GM12878 (cell line): ENCODE measurements around the gene LIN54. TPM values are rescaled to one million over a fixed set of nuclear protein-coding genes. Genes with fewer than 3 reads are reported as not detected.

Source experiments
- ATAC-seq: fragments of 200-7000 bp; cut with Tn5 transposase; 3 replicates; pipeline ENCODE4 v1.9.1; 2020; ENCODE audit warnings: mild to moderate bottlenecking, moderate library complexity
- BruUV-seq: library from RNA; stranded (reverse); fragments of 400-500 nt; replicated peaks from 2 replicates; lab custom pipeline; 2021; lab: Mats Ljungman, UMichigan
- CTCF ChIA-PET: fragments of 300-600 bp; sonication (Branson Sonifier 250); formaldehyde crosslinking; extraction: SDS; loops from one replicate; lab custom pipeline; 2021; ENCODE audit warnings: inconsistent platforms; lab: Yijun Ruan, JAX
- POLR2A ChIA-PET: fragments of 350-600 bp; formaldehyde crosslinking; extraction: SDS; loops from one replicate; lab custom pipeline; 2021; ENCODE audit warnings: inconsistent platforms; lab: Charles Lee
- RAD21 ChIA-PET: fragments of 300-600 bp; sonication (Branson Sonifier 250); formaldehyde crosslinking; loops from one replicate; lab custom pipeline; 2023; ENCODE audit warnings: antibody characterized with exemption; ENCODE audit not compliant: unreplicated experiment; lab: Charles Lee
- SMC1A ChIA-PET: fragments of 300-600 bp; sonication (Branson Sonifier 250); formaldehyde crosslinking; loops from one replicate; lab custom pipeline; 2023; ENCODE audit not compliant: unreplicated experiment, uncharacterized antibody; lab: Charles Lee
- DNase-seq: peaks from one replicate; pipeline ENCODE4 v3.0.0-alpha.2; 2011; ENCODE audit warnings: low read depth, low spot score
- FAIRE-seq: peaks from 3 replicates; lab custom pipeline; 2011; peaks lifted over from hg19 to GRCh38; lab: Jason Lieb, UNC
- H2AFZ ChIP-seq: 2 replicates; pipeline ENCODE4 v1.6.0; 2011; ENCODE audit warnings: low read depth, low read length, control low read depth; ENCODE audit not compliant: control insufficient read depth
- H3K27ac ChIP-seq: 2 replicates; pipeline ENCODE4 v1.5.1; 2011; ENCODE audit warnings: control low read depth; ENCODE audit not compliant: control insufficient read depth, insufficient read depth
- H3K27me3 ChIP-seq, 2 experiments: replicated peaks in 1 of 2; 2 replicates each; pipeline versions ENCODE4 v1.6.0 to v1.6.1; 2011; ENCODE audit warnings: low read length in 1 of 2; ENCODE audit not compliant: control insufficient read depth in 2 of 2, insufficient read depth in 2 of 2
- H3K36me3 ChIP-seq, 2 experiments: 2 replicates each; pipeline ENCODE4 v1.5.1; 2011; ENCODE audit warnings: low read length in 1 of 2; ENCODE audit not compliant: control insufficient read depth in 2 of 2, insufficient read depth in 2 of 2
- H3K4me1 ChIP-seq: 2 replicates; pipeline ENCODE4 v1.6.1; 2011; ENCODE audit warnings: mild to moderate bottlenecking, low read length, moderate library complexity, mixed read lengths; ENCODE audit not compliant: control insufficient read depth, insufficient read depth
- H3K4me2 ChIP-seq: 2 replicates; pipeline ENCODE4 v1.6.0; 2011; ENCODE audit warnings: control low read depth; ENCODE audit not compliant: control insufficient read depth, insufficient read depth
- H3K4me3 ChIP-seq: fragments of 200-600 bp; sonication (generic); 2 replicates; pipeline ENCODE4 v1.5.1; 2016
- H3K79me2 ChIP-seq: 2 replicates; pipeline ENCODE4 v1.6.0; 2011; ENCODE audit warnings: low read length; ENCODE audit not compliant: control insufficient read depth, insufficient read depth
- H3K9ac ChIP-seq: 2 replicates; pipeline ENCODE4 v1.8.0; 2011; ENCODE audit warnings: low read length, control low read depth, mixed read lengths; ENCODE audit not compliant: control insufficient read depth, insufficient read depth
- H3K9me3 ChIP-seq: replicated peaks from 3 replicates; pipeline ENCODE4 v1.5.1; 2011; ENCODE audit warnings: mild to moderate bottlenecking, low read length; ENCODE audit not compliant: control insufficient read depth, insufficient read depth
- H4K20me1 ChIP-seq: 2 replicates; pipeline ENCODE4 v1.6.0; 2011; ENCODE audit not compliant: control insufficient read depth, insufficient read depth
- ASH2L ChIP-seq: fragments of 300-600, 200-600 bp; sonication (generic); IDR thresholded peaks from 2 replicates; pipeline ENCODE4 v1.6.1; 2017; ENCODE audit warnings: low read depth, mild to moderate bottlenecking, borderline replicate concordance
- BCL3 ChIP-seq: IDR thresholded peaks from 2 replicates; pipeline ENCODE4 v1.6.1; 2011; ENCODE audit warnings: borderline replicate concordance, low read depth, mild to moderate bottlenecking, moderate library complexity, low read length; ENCODE audit not compliant: insufficient read depth, poor library complexity, severe bottlenecking
- CHD4 ChIP-seq: fragments of 200-600 bp; sonication (generic); IDR thresholded peaks from 2 replicates; pipeline ENCODE4 v1.6.1; 2016; ENCODE audit warnings: mild to moderate bottlenecking
- FOXK2 ChIP-seq: fragments of 450-650 bp; IDR thresholded peaks from 2 replicates; pipeline ENCODE4 v1.6.1; 2017; ENCODE audit warnings: mild to moderate bottlenecking, moderate library complexity
- KAT2A ChIP-seq: conservative IDR thresholded peaks from 2 replicates; pipeline ENCODE4 v1.6.1; 2011; ENCODE audit warnings: low read depth, low read length; ENCODE audit not compliant: control insufficient read depth
- MEF2B ChIP-seq: fragments of 450-650 bp; IDR thresholded peaks from 2 replicates; pipeline ENCODE4 v1.6.1; 2018; ENCODE audit warnings: mild to moderate bottlenecking, moderate library complexity; ENCODE audit not compliant: partially characterized antibody, poor library complexity, severe bottlenecking
- MXI1 ChIP-seq: fragments of 150-350 bp; IDR thresholded peaks from 2 replicates; pipeline ENCODE4 v1.6.1; 2011; ENCODE audit warnings: low read depth, mild to moderate bottlenecking, inconsistent platforms, low read length, improper control_type of control experiment
- NBN ChIP-seq: fragments of 450-650 bp; IDR thresholded peaks from 2 replicates; pipeline ENCODE4 v1.6.1; 2016
- NR2F1 ChIP-seq: fragments of 450-650 bp; conservative IDR thresholded peaks from 2 replicates; pipeline ENCODE4 v1.6.1; 2017; ENCODE audit warnings: mild to moderate bottlenecking
- RELA ChIP-seq: fragments of 450-650 bp; IDR thresholded peaks from 2 replicates; pipeline ENCODE4 v1.8.0; 2014; ENCODE audit warnings: borderline replicate concordance; ENCODE audit not compliant: partially characterized antibody
- SMC3 ChIP-seq: IDR thresholded peaks from 2 replicates; pipeline ENCODE4 v1.6.1; 2011; ENCODE audit warnings: low read length, improper control_type of control experiment, borderline replicate concordance
- USF1 ChIP-seq: IDR thresholded peaks from 2 replicates; pipeline ENCODE4 v1.6.1; 2011; ENCODE audit warnings: borderline replicate concordance, low read depth, mild to moderate bottlenecking, moderate library complexity, mixed read lengths, low read length; ENCODE audit not compliant: insufficient read depth; ENCODE audit errors: extremely low read length
- WRNIP1 ChIP-seq: IDR thresholded peaks from 2 replicates; pipeline ENCODE4 v1.6.1; 2011; ENCODE audit warnings: low read depth, low read length, improper control_type of control experiment, borderline replicate concordance
- ZBTB40 ChIP-seq: fragments of 450-650 bp; IDR thresholded peaks from 2 replicates; pipeline ENCODE4 v1.6.1; 2016; ENCODE audit warnings: mild to moderate bottlenecking, moderate library complexity, borderline replicate concordance
- ZNF274 ChIP-seq: IDR thresholded peaks from one replicate; pipeline ENCODE4 v1.8.0; 2011; ENCODE audit not compliant: insufficient read length, insufficient read depth
- WGBS: methylation state at CpG from one replicate; pipeline ENCODE4 v1.1.6; 2016; ENCODE audit warnings: low lambda C conversion rate; ENCODE audit not compliant: insufficient replicate concordance, insufficient coverage; ENCODE audit errors: missing lambda C conversion rate; 5-methylcytosine and 5-hydroxymethylcytosine counted together
- in situ Hi-C: fragments of 300-500 bp; cut with MboI; formaldehyde crosslinking; loops from 9 replicates; pipeline ENCODE4 v1.14.3; 2018; ENCODE audit warnings: mixed read lengths
- intact Hi-C: fragments of 100-400 bp; cut with micrococcal nuclease; formaldehyde crosslinking; loops from one replicate; pipeline ENCODE4 v1.14.2; 2022; ENCODE audit not compliant: unreplicated experiment
- polyA plus RNA-seq, 11 experiments: library from polyadenylated mRNA; depleted of rRNA in 4 of 11; unstranded in 6 of 11; stranded (reverse) in 5 of 11; fragments of >200 nt; fragmentation: Nextera tagmentation in 4 of 11; fragmentation: Illumina TruSeq in 1 of 11; extraction: Ambion mirVana in 4 of 11; extraction: Trizol in 1 of 11; gene quantifications; 1 replicate in 1 of 11; 2 replicates in 10 of 11; pipeline versions ENCODE4 v1.2.1 to v1.2.3, GENCODE V29; 2011 to 2016; ENCODE audit warnings: inconsistent platforms in 2 of 11, missing spikeins in 2 of 11, low read depth in 1 of 11
- total RNA-seq, 4 experiments: library from RNA; depleted of rRNA in 3 of 4; stranded (reverse); fragments of >200 nt in 3 of 4; fragmentation: Illumina TruSeq in 1 of 4; extraction: Trizol in 1 of 4; gene quantifications; 2 replicates each; pipeline versions ENCODE4 v1.2.1 to v1.2.3, GENCODE V29; 2013 to 2021

Gene LIN54
- total and polyA plus RNA-seq, 10 of the 15 experiments (the other 5 are each of a cell fraction or from before 2014, with no cell fraction given): 1.5 to 20.4 (median 12.2) TPM

- ChIA-PET POLR2A (interaction anchor here (0.5 to 1.4 kb wide), 13 partner anchors 13 to 251 kb away, joined by 3 to 27 read pairs (median 4); partner anchors contain the start of genes LIN54, SEC31A and THAP9), SMC1A (interaction anchor here (0.8 to 3.5 kb wide), 21 partner anchors 10 to 249 kb away, joined by 3 to 33 read pairs (median 4); partner anchors contain the start of genes LIN54 and THAP9), RAD21 (interaction anchor here (0.5 to 4.4 kb wide), 22 partner anchors 11 to 608 kb away, joined by 3 to 68 read pairs (median 3); partner anchors contain the start of genes COQ2, LIN54 and THAP9), CTCF (interaction anchor here (0.7 to 2.1 kb wide), 16 partner anchors 11 to 420 kb away, joined by 3 to 22 read pairs (median 4); partner anchors contain the start of genes COQ2 and LIN54)
- ATAC-seq: peak; percentile 96
- no peaks in the 10 kb centered on the region for H3K36me3 ChIP-seq
- H3K79me2 ChIP-seq: peaks cover 40% of the 10 kb centered on the region
- under 1% methylated on average over 36 of the region's 39 CpGs for WGBS
- H3K9ac ChIP-seq: peak within 1 kb of the TSS; percentile 79
- H3K4me2 ChIP-seq: peak within 1 kb of the TSS; percentile 91
- in situ Hi-C loops: no loop called here
- peak within 1 kb of the TSS; percentile 77 for H3K27ac ChIP-seq
- DNase-seq: peak; percentile 100
- no TSS peak for BruUV-seq
- H3K4me3 ChIP-seq: peak within 1 kb of the TSS; percentile 78
- FAIRE-seq: peak; percentile 98
- no peaks in the 10 kb centered on the region for H4K20me1 ChIP-seq
- H3K4me1 ChIP-seq: peaks cover 6% of the 10 kb centered on the region
- intact Hi-C loops: loop anchor here (1.0 to 10.0 kb wide), 5 partner anchors 22 to 660 kb away; partner anchors contain the start of genes HELQ, HNRNPD, MRPS18C and THAP9
- peak within 1 kb of the TSS; percentile 96 for H2AFZ ChIP-seq
- no peaks in the 10 kb centered on the region for H3K27me3 ChIP-seq
- H3K9me3 ChIP-seq: no peaks in the 10 kb centered on the region
- TF ChIP-seq WRNIP1 (peak; percentile 96; the same call in 1 of the 2 replicates), NBN (peak; percentile 97), KAT2A (no peak), NR2F1 (peak; percentile 81), FOXK2 (peak; percentile 86), SMC3 (no peak; the same call in 1 of the 2 replicates), ZNF274 (no peak), RELA (peak; percentile 85), MEF2B (peak; percentile 74), MXI1 (peak; percentile 83), ZBTB40 (peak; percentile 97), USF1 (no peak), ASH2L (peak; percentile 42; the same call in 1 of the 2 replicates), CHD4 (no peak), BCL3 (peak; percentile 58)
These were observed 24.2 kb upstream of the LIN54 start, which contains the start of gene COPS4 for GRCh38 chr4:83034630-83035494. COPS4 (plus strand) TSS chr4:83035183; CDS start chr4:83035225, 42 bp downstream.
